CD4-positive, alpha-beta T cell (primary cell): Measurements from ENCODE around the gene PMF1. TPM values are rescaled to one million over a fixed set of nuclear protein-coding genes. Genes with fewer than 3 reads are reported as not detected.

Experiments
- ATAC-seq: fragments of 200-7000 bp; cut with Tn5 transposase; one replicate; pipeline ENCODE4 v1.10.0; 2022; ENCODE audit warnings: mild to moderate bottlenecking; ENCODE audit not compliant: poor library complexity
- CTCF ChIA-PET: fragments of 350-600 bp; sonication (Branson Sonifier 250); formaldehyde crosslinking; loops from one replicate; lab custom pipeline; 2021; ENCODE audit warnings: antibody characterized with exemption, inconsistent platforms; lab: Charles Lee
- POLR2A ChIA-PET: fragments of 350-600 bp; sonication (Branson Sonifier 250); formaldehyde crosslinking; loops from one replicate; lab custom pipeline; 2021; ENCODE audit warnings: antibody characterized with exemption, inconsistent platforms; lab: Charles Lee
- DNase-seq, 14 experiments: peaks; one replicate each; pipeline ENCODE4 v3.0.0-alpha.2; 2013 to 2020; ENCODE audit warnings: mixed read lengths in 2 of 14
- H3K27ac ChIP-seq, 2 donors: one replicate each; pipeline versions ENCODE4 v1.5.1 to v1.7.0; 2013; ENCODE audit warnings: low read length in 2 of 2, low read depth in 1 of 2, mild to moderate bottlenecking in 1 of 2
- H3K27me3 ChIP-seq, 2 experiments: 1 replicate in 1 of 2; 2 replicates in 1 of 2; pipeline versions ENCODE4 v1.6.1 to v1.7.0; 2013; ENCODE audit warnings: low read length in 2 of 2, control low read depth in 1 of 2, mild to moderate bottlenecking in 1 of 2, moderate library complexity in 1 of 2; ENCODE audit not compliant: insufficient read depth in 2 of 2, control insufficient read depth in 1 of 2
- H3K36me3 ChIP-seq: one replicate; pipeline ENCODE4 v1.6.1; 2013; ENCODE audit warnings: low read length, control low read depth; ENCODE audit not compliant: insufficient read depth
- H3K4me1 ChIP-seq: one replicate; pipeline ENCODE4 v1.6.1; 2013; ENCODE audit warnings: low read length, control low read depth; ENCODE audit not compliant: insufficient read depth
- H3K4me3 ChIP-seq: one replicate; pipeline ENCODE4 v1.5.1; 2013; ENCODE audit warnings: mild to moderate bottlenecking, low read length, moderate library complexity
- H3K9me3 ChIP-seq, 2 experiments: 1 replicate in 1 of 2; 2 replicates in 1 of 2; pipeline versions ENCODE4 v1.6.1 to v1.7.0; 2013; ENCODE audit warnings: low read length in 2 of 2, mild to moderate bottlenecking in 2 of 2, control low read depth in 1 of 2, moderate library complexity in 1 of 2; ENCODE audit not compliant: control insufficient read depth in 1 of 2, insufficient read depth in 1 of 2
- H3K27ac Mint-ChIP-seq: one replicate; pipeline ENCODE4 v1.8.0; 2020; ENCODE audit warnings: mixed read lengths
- H3K27me3 Mint-ChIP-seq: one replicate; pipeline ENCODE4 v1.8.0; 2021; ENCODE audit warnings: mixed read lengths
- H3K36me3 Mint-ChIP-seq: one replicate; pipeline ENCODE4 v1.8.0; 2021; ENCODE audit warnings: low read depth, mixed read lengths
- H3K4me1 Mint-ChIP-seq: one replicate; pipeline ENCODE4 v1.8.0; 2021; ENCODE audit warnings: low read depth, mixed read lengths
- H3K4me3 Mint-ChIP-seq: one replicate; pipeline ENCODE4 v1.8.0; 2020; ENCODE audit warnings: mild to moderate bottlenecking, mixed read lengths
- H3K9me3 Mint-ChIP-seq: one replicate; pipeline ENCODE4 v1.8.0; 2020; ENCODE audit warnings: mixed read lengths
- CTCF ChIP-seq: fragments of 200-600 bp; IDR thresholded peaks from one replicate; pipeline ENCODE4 v1.8.0; 2022; ENCODE audit warnings: antibody characterized with exemption, mild to moderate bottlenecking
- intact Hi-C, 2 experiments: fragments of 100-400 bp; cut with DNase I in 1 of 2; cut with micrococcal nuclease in 1 of 2; formaldehyde crosslinking; loops; one replicate each; pipeline versions ENCODE4 v1.15.1 to v1.9.0; 2023 to 2025; cut with DNase I, micrococcal nuclease
- total RNA-seq, 174 experiments: library from RNA in 2 of 174; stranded (reverse) in 2 of 174; gene quantifications; one replicate each; pipeline ENCODE4 v1.2.3 and lab custom pipeline; 2021 to 2026

Gene PMF1
- total RNA-seq, 2 experiments from 2014 or later, result 58.0 to 61.2 TPM

- DNase-seq (no peak), ATAC-seq (no peak)
- Histone ChIP-seq H3K27ac (peak overlapping the region; percentile 30 to 70), H3K4me1 (peaks cover 33% of the 10 kb centered on the region), H3K36me3 (peaks cover 21% of the 10 kb centered on the region), H3K9me3 (no peaks in the 10 kb centered on the region), H3K27me3 (no peaks in the 10 kb centered on the region), H3K4me3 (peak overlapping the region; percentile 91)
- Mint-ChIP-seq H3K4me1 (peaks cover 34% of the 10 kb centered on the region), H3K27ac (peak overlapping the region; percentile 84), H3K4me3 (peak overlapping the region; percentile 95), H3K9me3 (no peaks in the 10 kb centered on the region), H3K36me3 (peaks cover 26% of the 10 kb centered on the region), H3K27me3 (no peaks in the 10 kb centered on the region)
- intact Hi-C loops, result loop anchor here (1.0 to 5.0 kb wide), 6 partner anchors 19 to 144 kb away; partner anchors contain the start of genes CCT3 (in 1 of the 2), SMG5 (in 1 of the 2), TMEM79 (in 1 of the 2) and TSACC (in 1 of the 2)
- ChIA-PET POLR2A (interaction anchor here (0.9 to 3.7 kb wide), 5 partner anchors 20 to 41 kb away, joined by 3 to 46 read pairs (median 4); partner anchors contain the start of gene PMF1), CTCF (interaction anchor here (1.0 to 1.4 kb wide), 4 partner anchors 20 to 97 kb away, joined by 3 to 6 read pairs (median 4); partner anchors contain the start of gene PMF1)
- TF ChIP-seq CTCF, result no peak
Observed at GRCh38 chr1:156193208-156193487, 19.7 kb upstream of the PMF1 start.

- H3K4me3 ChIP-seq, result peak within 1 kb of the TSS; percentile 91
- H3K4me1 ChIP-seq, result peaks cover 37% of the 10 kb centered on the region
- H3K27me3 ChIP-seq, result no peaks in the 10 kb centered on the region
- H3K9me3 ChIP-seq, result no peaks in the 10 kb centered on the region
- DNase-seq, result peak; percentile 92 to 99 (median 97)
- Mint-ChIP-seq H3K27ac (peak within 1 kb of the TSS; percentile 84), H3K27me3 (no peaks in the 10 kb centered on the region), H3K36me3 (peaks cover 30% of the 10 kb centered on the region), H3K4me1 (peaks cover 39% of the 10 kb centered on the region), H3K4me3 (peak within 1 kb of the TSS; percentile 95), H3K9me3 (no peaks in the 10 kb centered on the region)
- ChIA-PET POLR2A (interaction anchor here (0.6 to 3.7 kb wide), 12 partner anchors 15 to 311 kb away, joined by 3 to 46 read pairs (median 4); partner anchors contain the start of genes PMF1, SEMA4A and SMG5), CTCF (interaction anchor here (1.0 to 1.4 kb wide), 5 partner anchors 19 to 98 kb away, joined by 3 to 6 read pairs (median 3); partner anchors contain the start of gene PMF1)
- ATAC-seq, result peak; percentile 98
- peak within 1 kb of the TSS; percentile 74 to 78 for H3K27ac ChIP-seq
- H3K36me3 ChIP-seq, result peaks cover 23% of the 10 kb centered on the region
- peak; percentile 46 for TF ChIP-seq CTCF
- intact Hi-C loops, result loop anchor here (1.0 to 5.0 kb wide), 8 partner anchors 17 to 144 kb away; partner anchors contain the start of genes CCT3 (in 1 of the 2), LAMTOR2 (in 1 of the 2), SMG5 (in 1 of the 2) and TMEM79 (in 1 of the 2)
Observed at GRCh38 chr1:156193488-156194299, 19.1 kb upstream of the PMF1 start, which contains the start of gene SLC25A44. SLC25A44 (plus strand) TSS chr1:156194104; CDS start chr1:156199848, 5,744 bp downstream.

GRCh38 chr1:156194300-156194652, 18.5 kb upstream of the PMF1 start:
- POLR2A ChIA-PET, result interaction anchor here (1.0 to 3.7 kb wide), 8 partner anchors 16 to 88 kb away, joined by 3 to 46 read pairs (median 4); partner anchors contain the start of genes PMF1 and SMG5
- no peak for TF ChIP-seq CTCF
- intact Hi-C loops, result loop anchor here in 1 of 2 experiments (1.0 to 5.0 kb wide), 6 partner anchors 16 to 143 kb away; partner anchors contain the start of genes CCT3, LAMTOR2, SMG5 and TMEM79
- H3K4me1 Mint-ChIP-seq, result peaks cover 45% of the 10 kb centered on the region
- DNase-seq (no peak), ATAC-seq (no peak)
- H3K4me3 ChIP-seq, result peak overlapping the region; percentile 91
- CTCF ChIA-PET, result interaction anchor here (1.0 to 1.4 kb wide), 4 partner anchors 31 to 79 kb away, joined by 3 to 6 read pairs (median 4); no protein-coding TSS in a partner anchor
- H3K27ac ChIP-seq, result peak overlapping the region; percentile 74 to 78
- H3K27ac Mint-ChIP-seq, result peak overlapping the region; percentile 84
- H3K9me3 Mint-ChIP-seq, result no peaks in the 10 kb centered on the region
- H3K4me3 Mint-ChIP-seq, result peak overlapping the region; percentile 95
- H3K9me3 ChIP-seq, result no peaks in the 10 kb centered on the region
- H3K36me3 ChIP-seq, result peaks cover 25% of the 10 kb centered on the region
- H3K27me3 Mint-ChIP-seq, result no peaks in the 10 kb centered on the region
- H3K4me1 ChIP-seq, result peaks cover 43% of the 10 kb centered on the region
- peaks cover 36% of the 10 kb centered on the region for H3K36me3 Mint-ChIP-seq
- no peaks in the 10 kb centered on the region for H3K27me3 ChIP-seq
